OCI-LY1 (cell line): ENCODE data around the gene IFT172.

Source experiments
- H2AFZ ChIP-seq: fragments of 200-600 bp; sonication (generic), shearing (Covaris generic); 2 replicates; pipeline ENCODE4 v1.6.0; 2014; ENCODE audit warnings: antibody characterized with exemption, mild to moderate bottlenecking, low read length
- H3F3A ChIP-seq: fragments of 200-600 bp; sonication (generic), shearing (Covaris generic); 2 replicates; pipeline ENCODE4 v1.6.0; 2014; ENCODE audit warnings: mild to moderate bottlenecking, antibody characterized with exemption, low read length, moderate library complexity; ENCODE audit not compliant: insufficient read depth
- H3K27ac ChIP-seq: fragments of 200-600 bp; sonication (generic); 2 replicates; pipeline ENCODE4 v1.5.1; 2014; ENCODE audit warnings: low read length, mixed run types, mild to moderate bottlenecking, low read depth; ENCODE audit not compliant: poor library complexity, severe bottlenecking
- H3K27me3 ChIP-seq: fragments of 200-600 bp; sonication (generic); 2 replicates; pipeline ENCODE4 v1.6.0; 2014; ENCODE audit warnings: antibody characterized with exemption, mild to moderate bottlenecking, low read length, moderate library complexity; ENCODE audit not compliant: insufficient read depth
- H3K36me3 ChIP-seq: fragments of 200-600 bp; sonication (generic); 2 replicates; pipeline ENCODE4 v1.6.1; 2014; ENCODE audit warnings: mild to moderate bottlenecking, antibody characterized with exemption, low read length, moderate library complexity, mixed read lengths; ENCODE audit not compliant: insufficient read depth
- H3K4me1 ChIP-seq: fragments of 200-600 bp; sonication (generic); 2 replicates; pipeline ENCODE4 v1.5.1; 2014; ENCODE audit warnings: mild to moderate bottlenecking, low read length, moderate library complexity; ENCODE audit not compliant: insufficient read depth, severe bottlenecking
- H3K4me2 ChIP-seq: fragments of 200-600 bp; sonication (generic), shearing (Covaris generic); 2 replicates; pipeline ENCODE4 v1.6.1; 2014; ENCODE audit warnings: low read length
- H3K4me3 ChIP-seq: fragments of 200-600 bp; sonication (generic); 2 replicates; pipeline ENCODE4 v1.5.1; 2014; ENCODE audit warnings: low read length, low read depth, mild to moderate bottlenecking, mixed read lengths; ENCODE audit not compliant: poor library complexity, severe bottlenecking
- H3K79me2 ChIP-seq: fragments of 200-600 bp; shearing (Covaris generic); 2 replicates; pipeline ENCODE4 v1.6.1; 2016; ENCODE audit warnings: mixed run types, low read length, mixed read lengths; ENCODE audit not compliant: insufficient read depth
- H3K9ac ChIP-seq: fragments of 200-600 bp; sonication (generic), shearing (Covaris generic); 2 replicates; pipeline ENCODE4 v1.6.1; 2014; ENCODE audit warnings: mild to moderate bottlenecking, low read length, mixed read lengths
- H3K9me2 ChIP-seq: fragments of 200-600 bp; sonication (generic), shearing (Covaris generic); 2 replicates; pipeline ENCODE4 v1.6.1; 2014; ENCODE audit warnings: low read depth, mild to moderate bottlenecking, low read length, mixed read lengths
- H3K9me3 ChIP-seq: fragments of 200-600 bp; shearing (Covaris generic); 2 replicates; pipeline ENCODE4 v1.6.1; 2014; ENCODE audit warnings: low read length, mixed read lengths
- H4K20me1 ChIP-seq: fragments of 200-600 bp; sonication (generic), shearing (Covaris generic); 2 replicates; pipeline ENCODE4 v1.6.0; 2016; ENCODE audit warnings: mild to moderate bottlenecking, low read length; ENCODE audit not compliant: insufficient read depth
- EZH2 ChIP-seq: fragments of 200-600 bp; sonication (generic), shearing (Covaris generic); IDR thresholded peaks from 2 replicates; pipeline ENCODE4 v1.8.0; 2017; ENCODE audit warnings: borderline replicate concordance, mixed run types, mild to moderate bottlenecking, antibody characterized with exemption, low read length, moderate library complexity, mixed read lengths
- TF ChIP-seq, protein P1 (sequence below): fragments of 200-600 bp; sonication (generic), shearing (Covaris generic); IDR thresholded peaks from 2 replicates; pipeline ENCODE4 v1.5.1; 2017; ENCODE audit warnings: mild to moderate bottlenecking, antibody characterized with exemption, low read length, moderate library complexity, mixed read lengths

IFT172 gene

DNA sequence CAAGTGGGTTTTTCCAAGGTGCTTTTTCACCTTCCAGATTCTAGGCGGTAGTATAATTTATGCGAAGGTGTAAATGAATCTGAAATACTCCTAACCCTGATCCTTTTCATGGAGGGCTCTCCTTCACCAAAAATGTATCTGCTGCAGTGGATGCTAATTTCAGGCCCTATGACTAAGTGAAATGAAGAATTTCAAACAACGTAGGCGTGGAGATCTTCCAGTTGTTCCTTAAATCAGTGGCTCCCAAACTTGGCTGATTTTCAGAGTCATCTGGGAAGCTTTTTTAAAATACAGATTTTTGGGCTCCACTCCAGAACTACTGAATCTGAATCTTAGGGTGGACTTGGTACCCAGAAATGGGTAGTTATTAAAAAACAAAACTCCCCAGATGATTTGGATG, 12.6 kb upstream of the IFT172 start:
- no peaks in the 10 kb centered on the region for H3K9me3 ChIP-seq
- no peak overlapping the region for H3K4me2 ChIP-seq
- no peaks in the 10 kb centered on the region for H3K9me2 ChIP-seq
- TF ChIP-seq EZH2, result no peak
- TF ChIP-seq, protein P1, sequence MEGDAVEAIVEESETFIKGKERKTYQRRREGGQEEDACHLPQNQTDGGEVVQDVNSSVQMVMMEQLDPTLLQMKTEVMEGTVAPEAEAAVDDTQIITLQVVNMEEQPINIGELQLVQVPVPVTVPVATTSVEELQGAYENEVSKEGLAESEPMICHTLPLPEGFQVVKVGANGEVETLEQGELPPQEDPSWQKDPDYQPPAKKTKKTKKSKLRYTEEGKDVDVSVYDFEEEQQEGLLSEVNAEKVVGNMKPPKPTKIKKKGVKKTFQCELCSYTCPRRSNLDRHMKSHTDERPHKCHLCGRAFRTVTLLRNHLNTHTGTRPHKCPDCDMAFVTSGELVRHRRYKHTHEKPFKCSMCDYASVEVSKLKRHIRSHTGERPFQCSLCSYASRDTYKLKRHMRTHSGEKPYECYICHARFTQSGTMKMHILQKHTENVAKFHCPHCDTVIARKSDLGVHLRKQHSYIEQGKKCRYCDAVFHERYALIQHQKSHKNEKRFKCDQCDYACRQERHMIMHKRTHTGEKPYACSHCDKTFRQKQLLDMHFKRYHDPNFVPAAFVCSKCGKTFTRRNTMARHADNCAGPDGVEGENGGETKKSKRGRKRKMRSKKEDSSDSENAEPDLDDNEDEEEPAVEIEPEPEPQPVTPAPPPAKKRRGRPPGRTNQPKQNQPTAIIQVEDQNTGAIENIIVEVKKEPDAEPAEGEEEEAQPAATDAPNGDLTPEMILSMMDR, result no peak
- H3K36me3 ChIP-seq, result no peaks in the 10 kb centered on the region
- no peaks in the 10 kb centered on the region for H3F3A ChIP-seq
- no peaks in the 10 kb centered on the region for H4K20me1 ChIP-seq
- H3K27ac ChIP-seq, result no peak overlapping the region
- H3K27me3 ChIP-seq, result 0 out of 2 replicates have a peak, but pooled peaks cover 10% of the 10 kb centered on the region
- H3K4me1 ChIP-seq, result no peaks in the 10 kb centered on the region
- no peak overlapping the region for H3K4me3 ChIP-seq
- H2AFZ ChIP-seq, result no peak overlapping the region
- H3K9ac ChIP-seq, result no peak overlapping the region
- H3K79me2 ChIP-seq, result no peaks in the 10 kb centered on the region

DNA sequence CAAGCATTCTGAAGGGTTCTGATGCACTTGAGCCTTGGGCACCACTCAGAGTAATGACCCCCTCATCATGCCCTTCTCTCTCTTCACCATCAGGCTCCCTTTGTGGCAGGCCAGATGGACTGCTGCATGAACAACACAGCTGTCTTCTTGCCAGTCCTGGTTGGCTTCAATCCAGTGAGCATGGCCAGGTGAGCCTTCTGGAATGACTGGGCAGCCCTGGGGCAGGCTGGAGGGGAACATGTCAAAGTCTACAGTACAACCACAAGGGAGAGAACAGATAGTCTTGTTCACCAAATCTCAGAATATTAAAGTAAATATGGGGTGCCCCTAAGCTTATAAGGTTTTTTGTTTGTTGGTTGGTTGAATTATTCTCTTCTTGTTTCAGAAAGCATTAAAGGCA, 11.5 kb upstream of the IFT172 start:
- no peak for TF ChIP-seq EZH2
- TF ChIP-seq, protein P1, result no peak
- Histone ChIP-seq H3K4me1 (no peaks in the 10 kb centered on the region), H3K4me2 (no peak overlapping the region), H3K9me3 (no peaks in the 10 kb centered on the region), H3K9ac (no peak overlapping the region), H3K79me2 (no peaks in the 10 kb centered on the region), H3K36me3 (no peaks in the 10 kb centered on the region), H3K27ac (no peak overlapping the region), H3K27me3 (peaks cover 10% of the 10 kb centered on the region; the same call in 1 of the 2 replicates), H2AFZ (no peak overlapping the region), H3F3A (no peaks in the 10 kb centered on the region), H4K20me1 (no peaks in the 10 kb centered on the region), H3K9me2 (no peaks in the 10 kb centered on the region), H3K4me3 (no peak overlapping the region)

DNA sequence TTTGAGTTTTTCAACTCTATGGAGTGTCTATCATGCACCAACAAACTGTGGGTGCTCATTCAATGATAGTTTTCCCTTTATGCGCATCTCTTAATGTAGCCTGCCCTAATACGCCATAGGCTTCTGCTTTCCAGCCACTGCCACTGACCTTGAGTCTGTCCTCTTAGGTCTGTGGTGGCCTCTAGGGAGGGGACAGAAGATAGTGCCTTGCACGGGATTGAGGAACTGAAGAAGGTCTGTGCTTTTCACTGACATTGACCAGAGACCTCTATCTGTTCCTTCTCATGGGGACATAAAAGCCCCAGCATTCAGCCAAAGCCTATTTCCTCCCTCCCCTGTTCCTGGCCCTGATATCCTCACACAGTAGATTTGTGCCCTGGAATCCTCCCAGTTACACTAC, 9.4 kb upstream of the IFT172 start:
- no peak overlapping the region for H3K9ac ChIP-seq
- no peak for TF ChIP-seq EZH2
- H3K27ac ChIP-seq, result no peak overlapping the region
- no peak overlapping the region for H3K4me2 ChIP-seq
- no peaks in the 10 kb centered on the region for H4K20me1 ChIP-seq
- H3K36me3 ChIP-seq, result no peaks in the 10 kb centered on the region
- no peaks in the 10 kb centered on the region for H3F3A ChIP-seq
- H3K27me3 ChIP-seq, result peaks cover 10% of the 10 kb centered on the region; the same call in 1 of the 2 replicates
- H3K9me3 ChIP-seq, result no peaks in the 10 kb centered on the region
- no peak overlapping the region for H3K4me3 ChIP-seq
- H2AFZ ChIP-seq, result no peak overlapping the region
- no peaks in the 10 kb centered on the region for H3K4me1 ChIP-seq
- no peaks in the 10 kb centered on the region for H3K9me2 ChIP-seq
- no peaks in the 10 kb centered on the region for H3K79me2 ChIP-seq

DNA sequence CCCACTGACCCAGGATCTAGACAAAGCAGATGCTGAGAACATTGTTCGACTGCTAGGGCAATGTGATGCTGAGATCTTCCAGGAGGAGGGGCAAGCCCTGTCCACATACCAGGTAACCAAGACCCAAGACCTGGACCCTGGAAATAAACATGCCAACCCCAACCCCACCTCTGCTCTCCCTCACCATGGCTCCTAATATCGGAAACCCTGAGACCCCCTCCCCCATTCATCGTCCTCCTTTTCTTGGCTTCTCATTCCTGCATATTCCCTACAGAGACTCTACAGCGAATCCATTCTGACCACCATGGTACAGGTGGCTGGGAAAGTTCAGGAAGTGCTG, 7.7 kb upstream of the IFT172 start:
- Histone ChIP-seq H3F3A (no peaks in the 10 kb centered on the region), H4K20me1 (no peaks in the 10 kb centered on the region), H3K4me1 (no peaks in the 10 kb centered on the region), H3K36me3 (no peaks in the 10 kb centered on the region), H3K79me2 (no peaks in the 10 kb centered on the region), H3K9me2 (no peaks in the 10 kb centered on the region), H3K9me3 (no peaks in the 10 kb centered on the region), H3K27ac (no peak overlapping the region), H3K27me3 (peaks cover 7% of the 10 kb centered on the region; the same call in 1 of the 2 replicates), H3K4me3 (no peak overlapping the region), H2AFZ (no peak overlapping the region), H3K9ac (no peak overlapping the region), H3K4me2 (no peak overlapping the region)
- TF ChIP-seq, protein P1, result no peak
- no peak for TF ChIP-seq EZH2
